HTERT RPE-1 (cell line): Measurements from ENCODE around the gene LRRC25.

Source experiments
- in situ Hi-C: fragments of 300-500 bp; cut with MboI; formaldehyde crosslinking; loops from 4 replicates; pipeline ENCODE4 v1.14.3; 2020; ENCODE audit warnings: low sequenced_read_pairs

The LRRC25 gene

DNA sequence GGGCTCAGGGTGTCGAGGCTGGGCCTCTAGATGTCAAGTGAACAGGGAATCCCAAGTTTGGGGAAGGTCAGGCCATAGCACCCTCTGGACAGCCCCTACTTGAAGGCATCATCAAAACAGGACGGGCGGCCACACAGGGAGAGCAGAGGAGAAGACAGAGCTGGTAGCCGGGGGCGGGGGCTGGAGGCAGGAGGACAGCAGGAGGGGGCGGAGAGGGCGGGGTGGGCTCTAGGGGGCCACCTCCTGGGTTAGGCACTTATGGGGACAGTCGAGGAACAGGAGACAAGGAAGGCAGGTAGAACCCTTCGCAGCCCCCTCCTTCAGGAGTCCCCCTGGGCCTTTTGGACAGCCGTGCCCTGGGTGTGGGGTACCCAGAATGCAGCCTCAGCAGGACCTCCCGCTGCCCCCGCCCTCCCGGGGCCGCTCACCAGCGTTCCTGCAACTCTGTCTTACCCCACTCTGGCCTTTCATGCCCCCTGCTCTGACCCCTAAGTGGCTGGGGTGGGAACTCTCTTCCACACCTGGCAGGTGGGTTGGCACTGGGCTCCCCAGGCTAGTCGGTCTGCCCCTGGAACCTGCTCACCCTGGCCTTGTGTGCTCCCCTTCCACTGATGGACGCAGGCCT lies 27.6 kb upstream of the LRRC25 start:
- in situ Hi-C loops: no loop called here

DNA sequence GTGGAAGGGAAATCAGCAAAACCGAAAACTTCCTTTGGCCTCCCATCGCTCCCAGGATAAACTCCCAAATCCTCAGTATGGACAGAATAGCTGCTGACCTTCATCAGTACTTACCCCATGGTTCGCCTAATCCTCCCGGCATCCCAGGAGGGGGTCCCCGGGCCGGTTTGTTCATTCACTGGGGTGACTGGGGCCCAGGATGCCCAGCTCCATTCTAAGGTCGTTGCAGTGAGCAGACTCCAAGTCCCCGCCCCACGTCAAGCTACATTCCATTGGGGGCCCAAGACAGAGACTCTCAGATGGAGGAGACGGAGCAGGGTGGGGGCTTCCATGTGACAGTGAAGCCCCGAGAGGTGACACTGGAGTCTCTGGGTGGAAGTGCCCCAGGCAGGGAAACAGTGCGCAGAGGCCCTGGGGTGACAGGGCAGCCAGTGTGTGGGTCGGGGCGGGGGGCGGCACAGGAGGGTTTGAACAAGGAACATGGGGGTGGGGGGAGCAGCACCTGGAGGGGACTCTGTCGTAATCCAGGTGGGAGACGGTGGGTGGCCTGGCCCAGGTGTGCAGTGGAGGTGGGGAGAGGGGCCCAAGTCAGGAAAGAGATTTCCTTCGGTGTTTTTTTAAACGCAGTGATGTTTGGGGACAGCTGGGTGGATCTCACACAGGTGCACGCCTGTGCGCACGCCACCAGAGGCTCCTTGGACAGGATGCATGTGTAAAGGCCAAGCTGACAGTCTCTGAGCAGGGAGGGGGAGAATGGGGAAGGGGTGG lies 26.9 kb upstream of the LRRC25 start:
- in situ Hi-C loops: no loop called here

DNA sequence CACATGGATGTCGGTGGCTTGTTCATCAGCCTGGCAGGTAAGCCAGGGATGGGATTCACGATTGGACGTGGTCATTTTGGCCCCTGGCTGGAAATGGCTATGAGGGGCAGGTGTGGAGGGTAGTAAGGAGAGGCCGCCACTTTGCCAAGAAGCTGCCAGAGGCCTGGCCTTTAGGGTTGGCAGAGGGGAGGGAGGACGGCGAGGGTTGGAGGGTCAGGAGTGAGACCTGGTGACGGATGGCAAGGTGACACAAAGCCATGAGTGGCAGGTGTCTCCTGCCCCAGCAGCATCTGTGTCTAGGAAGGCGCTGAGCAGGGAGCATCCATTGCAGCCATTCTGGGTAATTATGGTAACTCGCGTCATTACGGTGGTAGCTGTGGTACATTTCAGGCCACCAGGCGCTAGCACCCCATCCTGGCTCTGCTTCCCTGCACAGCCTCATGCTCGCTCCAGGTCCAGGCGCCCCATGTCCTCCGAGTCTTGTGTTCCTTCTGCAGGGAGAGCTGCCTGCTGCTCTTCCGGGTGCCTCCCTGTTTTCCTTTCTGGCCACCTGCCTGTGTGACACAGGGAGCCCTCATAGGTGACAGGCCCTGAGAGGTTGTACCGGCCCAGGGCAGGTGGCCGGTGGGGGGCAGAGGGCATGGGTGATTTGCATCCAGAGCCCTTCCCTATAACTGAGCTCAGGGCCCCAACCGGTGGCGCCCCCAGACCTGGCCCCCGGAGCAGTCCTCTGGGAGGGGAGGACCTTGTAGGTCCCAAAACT lies 26.0 kb upstream of the LRRC25 start:
- in situ Hi-C loops: no loop called here

DNA sequence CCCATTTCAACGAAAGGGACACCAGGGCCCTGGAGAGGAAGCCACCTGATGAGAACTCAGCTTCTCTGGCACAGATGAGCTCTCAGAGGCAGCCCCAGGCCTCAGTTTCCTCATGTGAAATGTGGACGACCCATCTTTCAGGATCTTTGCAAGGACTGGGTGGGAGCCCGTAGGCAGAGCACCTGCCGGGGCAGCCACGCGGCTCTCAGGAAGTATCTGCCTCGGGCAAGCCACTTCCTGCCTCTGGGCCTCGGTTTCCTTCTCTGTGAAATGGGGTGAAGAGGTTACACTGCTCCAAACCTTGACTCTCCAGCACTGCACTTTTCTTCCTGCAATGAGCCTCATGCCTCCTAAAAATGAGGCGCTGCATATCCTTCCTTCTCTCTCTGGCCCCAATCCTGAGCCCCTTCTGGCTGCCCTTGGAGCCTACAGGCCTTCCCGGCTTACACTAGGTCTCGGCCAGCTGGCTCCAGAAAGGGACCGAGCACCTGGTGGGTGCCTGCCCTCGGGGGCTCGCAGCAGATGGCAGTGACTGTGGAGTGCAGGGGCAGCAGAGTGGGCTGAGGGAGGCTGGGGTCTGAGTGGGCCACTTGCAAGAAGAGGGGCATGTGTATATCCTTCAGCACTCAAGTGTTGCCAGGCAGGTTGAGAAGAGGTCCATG lies 25.2 kb upstream of the LRRC25 start:
- in situ Hi-C loops: no loop called here

DNA sequence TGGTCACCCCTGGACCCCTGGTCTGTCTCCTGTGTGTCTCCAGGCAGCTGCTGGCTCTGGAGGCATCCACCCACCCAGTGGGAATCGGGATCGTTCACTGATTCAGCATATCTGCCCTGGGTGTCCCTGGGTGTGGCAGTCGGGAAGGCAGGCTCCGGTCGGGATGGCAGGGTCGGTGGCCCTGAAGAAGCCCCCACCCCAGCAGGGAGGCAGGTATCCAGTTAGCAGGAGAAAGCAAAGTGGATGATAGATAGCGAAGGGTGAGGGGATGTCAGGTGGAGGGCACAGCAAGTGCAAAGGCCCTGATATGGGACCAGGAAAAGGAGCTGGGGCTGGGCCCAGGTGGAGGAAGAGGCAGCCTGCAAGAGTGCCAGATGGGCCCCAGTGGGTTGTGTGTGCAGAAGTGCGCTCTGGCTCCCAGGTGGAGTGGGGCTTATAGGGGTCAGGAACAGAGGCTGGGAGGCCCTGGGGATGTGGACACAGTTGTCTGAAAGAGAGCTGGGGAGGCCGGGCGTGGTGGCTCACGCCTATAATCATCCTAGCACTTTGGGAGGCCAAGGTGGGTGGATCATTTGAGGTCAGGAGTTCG lies 24.0 kb upstream of the LRRC25 start:
- in situ Hi-C loops: no loop called here

DNA sequence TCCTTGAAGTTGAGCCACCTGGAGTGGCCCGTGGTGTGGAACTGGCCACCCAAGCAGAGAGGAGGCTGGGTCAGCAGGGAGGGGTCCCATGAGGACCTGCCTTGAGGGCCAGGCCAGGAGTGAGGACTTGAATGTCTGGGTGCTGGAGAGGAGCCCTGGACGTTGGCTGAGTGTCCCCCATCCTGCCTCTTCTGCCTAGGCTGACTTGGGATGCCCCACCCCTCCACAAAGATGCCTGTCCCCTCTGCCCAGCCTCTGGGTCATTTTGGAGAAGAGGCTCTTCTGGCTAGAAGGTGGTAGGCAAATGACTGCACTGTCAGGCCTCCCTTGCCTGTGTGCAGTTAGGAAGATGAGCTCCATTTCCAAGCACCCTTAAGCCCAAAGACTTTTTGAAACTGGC lies 23.5 kb upstream of the LRRC25 start:
- in situ Hi-C loops: no loop called here

DNA sequence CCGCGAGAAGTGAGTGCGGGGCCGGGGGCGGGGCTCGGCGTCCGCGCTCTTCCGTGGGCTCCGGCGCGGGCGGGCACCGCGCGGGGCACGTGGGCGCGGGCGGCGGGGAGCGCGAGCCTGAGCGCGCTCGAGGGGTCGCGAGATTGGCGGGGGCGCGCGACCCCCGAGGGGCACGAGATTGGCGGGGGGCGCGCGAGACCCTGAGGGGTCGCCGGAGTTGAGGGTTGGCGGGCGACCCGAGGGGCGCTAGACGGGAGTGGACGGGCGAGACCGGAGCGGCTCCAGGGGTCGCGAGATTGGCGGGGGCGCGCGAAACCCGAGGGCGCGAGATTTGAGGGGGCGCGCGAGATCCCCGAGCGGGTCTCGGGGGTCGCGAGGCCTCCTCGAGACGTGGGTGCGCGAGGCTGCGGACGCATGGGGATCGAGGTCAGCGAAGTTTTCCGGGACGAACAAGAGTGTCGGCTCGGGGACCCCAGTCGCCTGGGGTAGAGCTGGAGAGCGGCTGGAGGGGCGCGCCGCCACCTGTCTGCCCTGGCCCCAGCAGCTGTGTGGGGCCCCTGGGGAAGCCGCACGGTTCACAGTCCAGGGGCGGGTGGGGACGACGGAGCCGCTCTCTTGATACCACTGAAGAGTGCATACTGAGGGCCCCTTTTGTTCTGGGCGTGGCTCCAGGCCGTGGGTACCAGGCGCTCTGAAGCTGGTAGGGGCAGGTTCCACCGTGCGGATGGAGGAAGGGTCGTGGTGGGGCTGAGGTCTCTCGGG lies 22.5 kb upstream of the LRRC25 start:
- in situ Hi-C loops: no loop called here

DNA sequence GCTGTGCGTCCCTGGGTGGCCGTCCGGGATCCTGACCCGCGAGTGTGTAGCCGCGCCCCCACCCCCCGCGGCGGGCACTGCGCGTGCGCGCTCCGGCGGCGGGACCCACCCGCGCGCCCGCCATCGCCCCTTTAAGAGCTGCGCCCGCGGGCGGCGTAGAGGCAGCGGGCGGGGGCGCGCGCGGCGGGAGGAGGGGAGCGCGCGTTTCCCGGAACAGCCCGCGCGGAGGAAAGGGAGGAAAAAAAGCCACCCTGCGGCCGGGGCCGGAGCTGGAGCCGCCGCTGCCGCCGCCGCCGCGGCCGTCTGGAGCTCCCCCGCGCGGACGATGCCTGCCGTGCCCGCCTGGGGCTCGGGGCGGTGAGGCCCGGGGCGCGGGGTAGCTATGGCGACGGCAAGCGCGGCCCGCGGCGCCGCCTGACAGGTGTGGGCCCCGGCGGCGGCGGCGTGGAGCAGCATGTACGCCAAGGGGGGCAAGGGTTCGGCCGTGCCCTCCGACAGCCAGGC lies 21.8 kb upstream of the LRRC25 start, which contains the start of gene SSBP4:
Gene SSBP4 (plus strand): TSS at position 204 of the 504 bp plus-strand sequence. CDS start 251 bp downstream, at position 455.
- in situ Hi-C loops: no loop called here

DNA sequence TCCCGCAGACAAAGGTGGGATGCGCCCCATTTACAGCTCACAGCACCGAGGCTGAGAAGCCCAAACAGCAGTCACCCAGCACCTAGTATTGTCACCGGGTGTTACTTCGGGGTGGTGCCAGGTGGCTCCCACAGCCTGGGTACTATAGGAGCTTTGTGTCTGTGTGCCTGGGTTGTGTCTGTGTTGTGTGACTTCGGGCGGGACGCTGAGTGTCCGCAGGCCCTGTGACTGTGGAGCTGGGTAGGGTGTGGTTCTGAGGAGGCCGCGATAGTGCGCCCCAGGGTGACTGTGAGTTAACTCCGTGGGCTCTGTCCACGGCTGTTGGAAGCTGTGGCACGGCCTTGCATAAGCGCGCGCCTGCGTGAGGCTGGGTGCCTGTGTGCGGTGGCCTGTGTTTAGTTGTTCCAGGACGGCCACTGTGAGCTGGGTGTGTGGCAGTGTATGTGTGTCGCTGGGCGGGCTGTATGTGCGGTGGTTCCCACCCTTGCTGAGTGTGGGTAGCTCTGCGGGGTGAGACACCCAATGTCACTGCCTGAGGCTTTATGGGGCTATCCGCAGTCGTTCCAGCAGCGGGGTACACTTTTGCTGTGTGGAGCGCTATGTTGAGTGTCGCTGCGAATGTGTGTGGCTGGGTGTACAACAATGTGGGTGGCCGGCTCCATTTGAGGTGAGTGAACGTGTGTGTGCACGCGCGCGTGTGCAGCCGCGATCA lies 21.2 kb upstream of the LRRC25 start:
- in situ Hi-C loops: no loop called here

DNA sequence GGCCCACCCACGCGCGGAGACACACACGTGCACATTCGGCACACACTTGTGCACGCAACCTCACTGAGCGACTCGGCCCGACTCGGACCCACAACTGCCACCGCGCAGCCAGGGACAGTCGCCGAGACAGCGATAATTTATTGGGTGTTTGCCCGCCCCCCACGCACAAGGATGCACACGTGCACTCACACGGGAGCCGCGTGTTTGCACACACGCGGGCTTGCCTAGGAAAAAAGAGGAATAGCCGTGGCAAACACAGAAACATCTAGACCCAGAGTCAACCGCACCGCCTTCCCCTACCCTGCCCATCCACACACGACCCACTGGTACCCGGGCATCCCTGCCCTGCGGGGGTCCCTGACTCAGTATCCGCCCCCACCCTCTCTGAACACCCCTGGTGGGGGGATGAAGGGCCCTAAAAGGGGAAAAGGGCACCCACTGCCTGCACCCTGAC lies 20.6 kb upstream of the LRRC25 start:
- in situ Hi-C loops: no loop called here

DNA sequence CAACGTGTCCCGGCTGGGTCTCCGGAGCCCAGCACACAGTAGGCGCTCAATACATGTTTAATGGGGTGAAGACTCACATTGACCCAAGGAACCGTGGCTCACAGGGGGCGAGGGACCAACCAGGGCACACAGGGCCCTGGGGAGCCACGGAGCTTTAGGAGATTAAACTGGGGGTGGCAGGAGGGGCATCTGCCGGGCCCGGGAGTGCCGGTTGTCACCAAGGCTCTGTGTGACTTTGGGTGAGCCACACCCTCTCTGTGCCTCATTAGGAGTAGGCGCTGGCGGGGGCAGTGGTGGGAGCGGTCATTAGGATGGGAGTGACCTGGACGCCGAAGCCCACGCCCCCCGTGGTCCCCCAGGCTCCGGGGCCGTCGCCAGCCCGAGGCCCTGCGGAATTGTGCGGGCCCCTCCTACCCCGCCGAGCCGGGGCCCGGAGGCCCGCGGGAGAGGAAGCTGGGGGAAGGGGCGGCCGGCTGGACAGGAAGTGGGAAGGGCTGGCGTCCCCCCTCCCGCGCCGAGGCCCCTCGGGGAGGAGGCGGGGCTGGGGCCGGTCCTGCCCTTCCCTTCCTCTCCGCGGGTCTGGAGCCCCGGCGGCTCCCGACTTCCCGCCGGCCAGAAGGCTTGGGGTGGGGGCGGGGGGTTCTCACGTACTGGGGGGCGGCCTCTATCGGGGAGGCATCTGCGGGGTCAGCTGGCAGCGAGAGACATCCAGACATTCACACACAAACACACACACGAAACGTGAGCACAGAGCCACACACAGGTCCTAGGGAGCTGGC lies 20.0 kb upstream of the LRRC25 start:
- in situ Hi-C loops: no loop called here

DNA sequence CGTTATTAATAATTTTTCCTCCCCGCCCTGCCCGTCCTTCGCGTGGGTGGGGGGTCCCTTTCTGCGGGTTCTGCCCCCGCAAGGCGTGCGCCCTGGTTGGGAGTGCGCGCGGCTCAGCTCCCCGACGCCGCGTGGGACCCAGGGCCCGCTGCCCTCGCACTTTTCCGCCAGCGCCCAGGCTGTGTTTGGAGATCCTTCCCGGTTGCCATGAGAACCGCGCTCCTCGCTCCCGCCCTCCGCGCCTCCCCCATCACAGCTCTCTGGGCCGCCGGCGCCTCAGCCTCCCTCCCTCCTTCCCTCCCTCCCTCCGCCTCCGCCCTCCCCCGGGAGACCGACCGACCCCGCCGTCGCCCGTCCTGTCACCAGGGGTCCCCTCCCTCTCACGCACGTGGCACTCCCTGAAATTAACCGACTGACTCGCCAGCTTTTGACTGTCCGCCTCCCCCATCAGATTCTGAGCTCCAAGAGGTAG lies 19.4 kb upstream of the LRRC25 start:
- in situ Hi-C loops: no loop called here

DNA sequence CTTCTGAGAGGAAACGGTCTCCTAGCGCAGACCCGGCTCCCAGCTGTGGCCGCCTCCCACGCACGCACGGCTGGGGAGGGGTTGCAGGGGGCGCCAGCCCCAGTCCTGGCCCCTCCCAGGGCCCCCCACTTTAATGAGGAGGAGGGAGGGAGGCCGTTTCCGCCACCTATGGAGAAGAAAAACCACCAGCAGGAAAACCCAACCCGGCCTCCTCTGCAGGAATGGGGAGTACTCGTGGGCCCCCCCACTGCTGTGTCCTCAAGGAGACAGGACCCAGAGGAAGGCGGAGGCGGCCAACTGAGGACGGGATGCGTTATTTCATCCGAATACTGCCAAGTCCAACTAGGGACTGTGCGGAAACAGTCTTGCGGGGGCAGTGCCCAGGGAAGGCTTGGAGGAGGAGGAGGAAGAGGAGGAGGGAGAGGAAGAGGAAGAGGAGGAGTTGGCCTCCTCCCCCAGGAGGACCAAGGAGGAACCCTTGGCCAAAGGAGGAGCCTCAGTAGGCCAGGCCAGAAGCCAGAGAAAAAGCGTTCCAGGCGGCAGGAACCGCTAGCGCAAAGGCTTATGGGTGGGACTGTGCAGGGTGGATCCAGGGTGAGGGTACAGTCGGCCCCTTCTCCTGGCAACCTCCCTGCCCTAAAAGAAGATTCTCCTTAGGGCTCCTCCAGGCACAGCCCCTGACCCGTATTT lies 17.9 kb upstream of the LRRC25 start:
- in situ Hi-C loops: no loop called here

DNA sequence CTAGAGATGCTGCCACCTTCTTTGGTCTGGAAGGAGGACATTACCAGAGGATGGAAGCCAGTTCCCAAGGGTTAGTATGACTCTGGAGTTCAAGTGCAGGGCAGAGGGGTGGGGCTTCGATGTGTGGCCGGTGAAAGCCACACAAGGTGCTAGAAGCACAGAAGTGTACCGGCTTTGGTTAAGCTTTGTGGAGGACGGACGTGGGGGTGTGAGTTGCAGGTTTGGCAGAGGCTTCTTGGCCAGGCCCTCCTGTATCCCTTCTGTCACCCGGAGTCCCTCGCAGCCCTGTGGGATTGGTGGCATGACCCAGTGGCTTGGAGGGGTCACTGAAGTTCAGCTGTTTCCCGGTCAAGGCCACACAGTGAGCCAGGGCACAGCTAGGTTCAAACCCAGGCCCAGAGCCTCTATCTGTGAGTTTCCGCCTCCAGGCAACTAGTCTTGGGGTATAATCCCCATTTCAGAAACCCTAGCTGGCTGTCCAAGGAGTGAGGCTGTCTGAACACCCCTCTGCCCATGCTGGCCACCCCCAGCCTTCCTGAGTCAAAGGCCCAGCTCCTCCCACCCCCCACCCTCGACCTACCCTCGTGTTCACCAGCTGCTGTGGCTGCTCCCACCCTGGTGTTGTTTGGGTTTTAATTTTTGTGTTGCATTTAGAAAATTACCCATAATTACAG lies 17.2 kb upstream of the LRRC25 start:
- in situ Hi-C loops: no loop called here

DNA sequence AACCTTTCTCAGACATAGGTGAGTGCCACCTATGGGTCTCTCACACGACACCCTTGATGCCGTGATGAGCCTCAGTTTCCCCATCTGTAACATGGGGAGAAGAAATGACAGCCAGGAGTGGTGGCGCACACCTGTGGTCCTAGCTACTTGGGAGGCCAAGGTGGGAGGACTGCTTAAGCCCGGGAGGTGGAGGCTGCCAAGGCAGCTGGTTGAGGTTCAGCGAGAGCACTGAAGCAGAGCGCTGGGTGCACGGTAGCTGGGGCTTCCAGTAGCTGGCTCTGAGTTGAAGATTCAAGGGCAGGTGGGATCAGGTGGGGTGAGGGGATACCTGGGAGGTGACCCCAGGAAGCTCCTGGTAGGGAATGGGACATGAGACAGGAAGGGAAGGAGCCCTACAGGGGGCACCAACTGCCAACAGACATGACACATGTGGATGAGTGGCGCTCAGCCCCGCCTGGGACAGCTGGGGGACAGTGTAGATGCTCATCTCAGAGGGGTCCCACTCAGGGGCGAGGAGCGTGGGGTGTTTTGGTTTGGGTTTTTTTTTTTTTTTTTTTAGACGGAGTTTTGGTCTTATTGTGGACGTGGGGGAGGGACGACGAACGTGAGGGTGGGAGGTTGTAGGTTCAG lies 15.3 kb upstream of the LRRC25 start:
- in situ Hi-C loops: no loop called here

DNA sequence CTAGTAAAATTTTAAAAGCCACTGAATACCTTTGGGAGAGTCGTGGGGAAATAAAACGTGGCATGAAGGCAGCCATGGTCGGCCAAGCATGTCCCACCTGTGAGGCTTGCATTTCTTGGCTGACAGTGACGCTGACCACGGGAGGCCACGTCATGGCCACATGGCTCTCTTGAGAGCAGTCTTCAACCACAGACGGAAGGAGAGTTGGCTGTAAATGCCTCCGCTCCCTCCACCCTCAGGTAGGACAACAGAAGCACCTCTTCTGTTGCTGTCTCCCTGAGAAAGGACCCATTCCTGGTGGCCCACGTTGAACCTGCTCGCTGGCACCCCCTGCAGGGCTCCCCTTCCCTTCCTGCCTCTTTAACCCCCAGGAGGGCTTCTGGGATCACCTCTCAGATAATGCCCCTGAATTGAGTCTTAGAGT lies 10.6 kb upstream of the LRRC25 start:
- in situ Hi-C loops: no loop called here

DNA sequence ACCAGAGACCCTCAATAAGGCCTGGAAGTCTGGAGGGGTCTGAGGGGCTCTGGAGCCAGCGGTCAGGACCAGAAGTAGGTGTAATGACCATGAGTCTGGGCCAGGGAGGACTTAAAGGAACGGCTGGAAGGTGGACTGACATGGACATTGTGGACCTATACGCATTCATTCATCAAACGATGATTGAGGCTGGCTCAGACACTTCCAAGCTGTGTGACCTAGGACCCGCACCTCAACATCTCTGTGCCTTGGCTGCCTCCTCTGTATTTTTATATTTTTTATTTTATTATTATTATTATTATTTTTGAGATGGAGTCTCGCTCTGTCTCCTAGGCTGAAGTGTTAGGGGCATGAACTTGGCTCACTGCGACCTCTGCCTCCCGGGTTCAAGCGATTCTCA lies 9.3 kb upstream of the LRRC25 start:
- in situ Hi-C loops: no loop called here
